ENCODE results near the gene SLC6A19. TPM values are rescaled to one million over a fixed set of nuclear protein-coding genes. Genes with fewer than 3 reads are reported as not detected.
A peak's percentile ranks its signal among the peaks of the same experiment; 100 is the strongest.

Gene SLC6A19
- total and polyA plus RNA-seq, 2 of the 13 experiments (the other 11 are each of a cell fraction or from before 2014, with no cell fraction given): 0.02 TPM; not detected in 1

- TF ChIP-seq USF2 (IDR thresholded peaks at IDR 0.05; ENCODE audit: low read depth, low read length) (no peak), USF2 (CRISPR knock-in tag; IDR thresholded peaks at IDR 0.05; ENCODE audit: borderline replicate concordance) (no peak), ZBTB26 (CRISPR knock-in tag; IDR thresholded peaks at IDR 0.05; ENCODE audit: borderline replicate concordance) (no peak), MAZ (IDR thresholded peaks at IDR 0.05; ENCODE audit: borderline replicate concordance, low read depth, low read length) (no peak), MAZ (CRISPR knock-in tag; IDR thresholded peaks at IDR 0.05; ENCODE audit: low read depth) (peak; percentile 45; the same call in 1 of the 2 replicates), BATF2 (CRISPR knock-in tag; IDR thresholded peaks at IDR 0.05) (no peak), ZNF292 (CRISPR knock-in tag; IDR thresholded peaks at IDR 0.05; ENCODE audit: borderline replicate concordance, low read depth) (no peak), AGO1 (IDR thresholded peaks at IDR 0.05; ENCODE audit: low read depth, low read length, poor library complexity, severe bottlenecking) (no peak), CAMTA2 (CRISPR knock-in tag; IDR thresholded peaks at IDR 0.05; ENCODE audit: borderline replicate concordance) (no peak), HOMEZ (CRISPR knock-in tag; IDR thresholded peaks at IDR 0.05; ENCODE audit: low read depth) (no peak), PRDM15 (CRISPR knock-in tag; IDR thresholded peaks at IDR 0.05) (no peak), TCF12 (IDR thresholded peaks at IDR 0.05) (no peak), TCF12 (CRISPR knock-in tag; IDR thresholded peaks at IDR 0.05) (no peak), ATF3 (CRISPR knock-in tag; IDR thresholded peaks at IDR 0.05) (no peak), TEF (CRISPR knock-in tag; IDR thresholded peaks at IDR 0.05) (no peak), KMT2A (CRISPR knock-in tag; IDR thresholded peaks at IDR 0.05) (no peak)
These were observed 33.4 kb upstream of the SLC6A19 start (continued) for GRCh38 chr5:1167728-1168709.

Data from HepG2 (cell line).